AG09319 (cell line): ENCODE measurements around the gene DAAM1.

ENCODE experiments used
- DNase-seq: peaks from one replicate; pipeline ENCODE4 v3.0.0-alpha.2; 2010; ENCODE audit warnings: low read depth; ENCODE audit errors: extremely low read depth
- TF ChIP-seq, protein P1 (sequence below): IDR thresholded peaks from 2 replicates; pipeline ENCODE4 v1.5.1; 2011; ENCODE audit warnings: low read depth, mild to moderate bottlenecking, inconsistent platforms, low read length, moderate library complexity

DAAM1 gene

DNA sequence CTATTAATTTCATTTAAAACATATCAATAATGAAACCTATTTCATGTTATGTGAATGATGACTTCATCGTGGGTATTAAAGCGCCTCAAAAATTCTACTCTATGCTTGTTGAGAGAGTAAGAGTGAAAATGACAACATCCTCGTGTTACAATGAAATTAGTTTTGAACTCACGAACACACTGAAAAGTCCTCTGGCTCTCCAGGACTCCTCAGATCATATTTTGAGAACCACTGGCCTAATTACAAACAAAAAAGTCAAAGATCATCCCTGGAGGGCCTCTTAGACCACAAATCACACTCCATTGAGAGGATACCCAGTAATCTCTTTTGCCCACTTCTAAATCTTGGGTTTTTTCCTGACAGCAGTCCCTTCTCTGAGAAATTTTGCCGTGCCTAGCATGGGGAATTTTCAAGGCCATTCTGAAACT is 19.1 kb downstream of the DAAM1 start:
- DNase-seq = no peak
- TF ChIP-seq, protein P1, sequence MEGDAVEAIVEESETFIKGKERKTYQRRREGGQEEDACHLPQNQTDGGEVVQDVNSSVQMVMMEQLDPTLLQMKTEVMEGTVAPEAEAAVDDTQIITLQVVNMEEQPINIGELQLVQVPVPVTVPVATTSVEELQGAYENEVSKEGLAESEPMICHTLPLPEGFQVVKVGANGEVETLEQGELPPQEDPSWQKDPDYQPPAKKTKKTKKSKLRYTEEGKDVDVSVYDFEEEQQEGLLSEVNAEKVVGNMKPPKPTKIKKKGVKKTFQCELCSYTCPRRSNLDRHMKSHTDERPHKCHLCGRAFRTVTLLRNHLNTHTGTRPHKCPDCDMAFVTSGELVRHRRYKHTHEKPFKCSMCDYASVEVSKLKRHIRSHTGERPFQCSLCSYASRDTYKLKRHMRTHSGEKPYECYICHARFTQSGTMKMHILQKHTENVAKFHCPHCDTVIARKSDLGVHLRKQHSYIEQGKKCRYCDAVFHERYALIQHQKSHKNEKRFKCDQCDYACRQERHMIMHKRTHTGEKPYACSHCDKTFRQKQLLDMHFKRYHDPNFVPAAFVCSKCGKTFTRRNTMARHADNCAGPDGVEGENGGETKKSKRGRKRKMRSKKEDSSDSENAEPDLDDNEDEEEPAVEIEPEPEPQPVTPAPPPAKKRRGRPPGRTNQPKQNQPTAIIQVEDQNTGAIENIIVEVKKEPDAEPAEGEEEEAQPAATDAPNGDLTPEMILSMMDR = no peak

DNA sequence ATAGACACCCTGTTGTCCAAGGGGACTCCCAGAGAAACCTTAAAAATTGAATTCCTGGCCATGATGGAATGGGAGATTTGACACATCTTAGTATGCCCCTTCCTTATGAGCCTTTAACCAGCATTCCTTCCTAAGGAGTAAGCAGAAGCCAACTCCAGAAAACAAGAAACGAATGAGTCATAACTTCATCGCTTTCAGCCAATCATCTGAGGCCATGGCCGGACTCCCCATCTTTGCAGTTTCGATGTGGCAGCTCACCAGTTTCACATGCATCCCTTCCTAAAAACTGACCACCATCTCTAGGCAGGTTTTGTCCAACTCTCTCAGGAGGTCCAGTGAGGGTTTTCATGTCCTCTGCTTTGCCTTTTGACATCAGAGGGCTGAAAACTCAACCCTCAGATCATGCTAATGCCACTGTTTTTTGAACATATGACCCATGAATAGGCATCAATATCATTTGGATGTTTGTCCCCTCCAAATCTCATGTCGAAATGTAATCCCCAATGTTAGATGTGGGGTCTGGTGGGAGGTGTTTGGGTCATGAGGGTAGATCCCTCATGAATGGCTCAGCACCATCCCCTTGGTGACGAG is 19.9 kb downstream of the DAAM1 start:
- DNase-seq = no peak
- TF ChIP-seq, protein P1 = no peak

DNA sequence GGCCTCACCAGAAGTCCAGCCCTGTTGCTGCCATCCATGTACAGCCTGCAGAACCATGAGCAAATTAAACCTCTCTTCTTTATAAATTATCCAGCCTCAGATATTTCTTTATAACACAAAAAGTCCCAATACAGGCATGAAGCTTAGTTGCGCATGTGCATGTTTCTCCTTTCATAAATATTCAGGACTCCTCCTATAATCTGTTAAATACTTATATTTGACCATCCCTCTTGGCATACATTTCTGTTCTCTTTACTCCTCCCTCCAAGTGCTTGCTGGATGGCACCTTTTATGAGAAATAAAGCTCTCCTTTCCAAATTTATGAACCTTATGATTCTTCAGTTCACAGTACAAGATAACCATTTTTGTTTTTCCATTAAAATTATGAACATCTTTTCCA is 20.5 kb downstream of the DAAM1 start:
- TF ChIP-seq, protein P1 = no peak
- DNase-seq = no peak

DNA sequence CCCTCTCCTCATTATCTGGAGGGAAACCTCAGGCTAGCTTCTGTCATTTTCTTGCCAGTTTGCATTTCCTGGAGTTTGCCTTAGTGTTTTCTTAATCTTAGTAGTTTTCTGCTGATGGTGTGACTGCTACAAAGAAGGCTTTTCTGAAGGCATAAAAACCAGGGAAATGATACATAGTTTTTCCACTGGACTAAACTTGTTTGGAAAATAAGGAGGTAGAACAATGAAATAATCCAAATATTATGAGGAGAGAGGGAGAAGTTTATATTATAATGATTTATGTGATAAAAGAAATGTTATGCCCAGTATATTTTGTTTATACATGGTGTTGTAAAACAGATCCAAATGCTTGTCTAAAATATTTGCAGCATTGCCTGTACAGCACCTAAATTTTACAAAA is 22.2 kb downstream of the DAAM1 start:
- DNase-seq = no peak
- TF ChIP-seq, protein P1 = no peak

DNA sequence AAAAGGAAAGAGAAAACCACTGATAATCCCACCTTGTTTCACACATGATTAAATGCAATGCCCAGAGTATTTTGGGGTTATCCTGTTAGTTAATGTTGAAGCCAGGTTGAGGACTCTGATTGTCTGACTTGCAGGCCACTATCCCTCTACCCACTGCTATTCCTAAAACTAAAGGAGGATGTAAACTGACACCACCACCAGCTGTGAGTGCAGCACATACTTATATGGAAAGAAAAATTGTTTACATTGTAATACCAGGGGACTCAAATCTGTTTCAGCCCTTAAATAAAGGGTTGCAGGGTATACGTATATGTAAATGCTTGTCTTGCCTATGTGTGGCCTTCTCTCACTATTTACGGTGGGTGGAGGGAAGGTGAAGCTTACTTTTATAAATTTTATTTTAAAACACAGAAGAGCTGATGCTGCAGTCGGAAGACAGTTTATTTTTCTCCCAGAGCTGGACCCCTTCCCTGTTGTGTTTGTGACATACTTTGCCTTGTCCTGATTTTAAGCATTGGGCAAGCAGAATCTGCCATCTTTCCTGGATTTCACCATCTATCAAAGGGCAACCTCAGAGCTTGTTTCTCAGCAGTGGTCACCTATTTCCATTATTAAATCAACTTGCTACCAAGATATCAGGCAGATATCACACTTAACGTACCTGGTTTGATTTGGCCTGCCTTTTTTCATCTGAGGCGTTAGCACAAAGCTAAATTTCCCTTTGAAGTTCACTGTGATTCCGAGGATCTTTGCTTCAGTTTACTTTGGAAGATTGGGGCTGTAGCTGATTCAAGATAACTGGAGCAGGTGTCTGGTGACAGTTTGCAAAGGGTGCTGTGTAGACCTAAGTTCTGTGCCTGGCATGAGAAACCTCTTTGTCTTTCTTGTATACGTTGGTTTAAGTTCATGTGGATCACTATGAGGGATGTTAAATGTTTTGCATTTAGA is 25.2 kb downstream of the DAAM1 start:
- TF ChIP-seq, protein P1 = no peak
- no peak for DNase-seq

DNA sequence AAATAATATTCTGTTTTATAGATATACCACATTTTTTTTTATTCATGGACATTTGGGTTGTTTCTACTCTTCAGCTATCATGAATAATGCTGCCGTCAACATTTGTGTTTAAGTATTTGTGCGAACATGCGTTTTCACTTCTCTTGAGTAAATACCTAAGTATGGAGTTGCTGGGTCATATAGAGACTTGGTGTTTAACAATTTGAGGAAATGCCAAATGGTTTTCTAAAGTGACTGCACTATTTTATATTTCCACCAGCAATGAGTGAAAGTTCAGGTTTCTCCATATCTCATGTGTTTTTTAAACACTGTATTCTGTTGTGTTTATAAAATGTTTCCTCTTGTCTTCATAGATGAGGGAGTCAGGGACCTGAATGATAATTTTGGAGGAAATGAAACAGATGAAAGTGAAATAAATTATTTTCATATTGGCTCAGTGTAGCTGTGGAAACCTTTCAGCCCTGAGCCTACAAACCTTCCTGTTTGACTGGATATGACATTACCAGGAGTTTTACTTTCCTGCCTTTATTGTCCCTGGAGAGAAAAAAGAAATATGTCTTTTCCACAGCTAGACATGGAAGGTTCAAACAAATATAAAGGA is 26.3 kb downstream of the DAAM1 start:
- TF ChIP-seq, protein P1 = no peak
- DNase-seq = no peak

DNA sequence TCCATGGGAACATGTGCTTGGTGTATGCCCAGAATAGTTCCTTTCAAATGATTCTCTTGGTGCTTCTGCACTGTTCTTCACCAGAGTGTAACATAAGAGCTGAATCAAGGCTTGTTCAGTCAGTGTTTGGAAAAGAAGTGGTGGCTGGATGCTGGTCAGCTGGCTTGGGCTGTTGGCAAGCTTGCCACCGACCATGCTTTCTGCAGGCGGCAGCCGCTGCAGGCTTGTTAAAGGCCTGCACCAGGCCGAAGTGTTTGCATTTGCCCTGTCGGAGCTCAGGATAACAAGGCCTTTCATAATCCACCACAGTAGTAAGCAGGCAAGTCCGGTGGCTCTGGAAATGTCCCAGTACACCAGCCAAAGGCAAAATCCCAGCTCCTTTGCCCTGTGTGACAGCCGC is 26.9 kb downstream of the DAAM1 start:
- TF ChIP-seq, protein P1 = no peak
- DNase-seq = peak; percentile 69
